K562 (cell line): ENCODE measurements around the gene SOX6. TPM values are rescaled to one million over a fixed set of nuclear protein-coding genes. Genes with fewer than 3 reads are reported as not detected.

Source experiments
- ATAC-seq: fragments of 200-7000 bp; cut with Tn5 transposase; 3 replicates; pipeline ENCODE4 v1.9.1; 2020; ENCODE audit warnings: moderate library complexity
- BruUV-seq: library from RNA; stranded (reverse); fragments of 400-500 nt; replicated peaks from 2 replicates; lab custom pipeline; 2021; lab: Mats Ljungman, UMichigan
- CTCF ChIA-PET: fragments of 300-600 bp; formaldehyde crosslinking; extraction: SDS; loops from one replicate; lab custom pipeline; 2021; ENCODE audit warnings: low intra/inter-chr PET ratio; lab: Yijun Ruan, JAX
- POLR2A ChIA-PET: fragments of 300-600, 350-650 bp; sonication (Branson Sonifier 250); formaldehyde crosslinking; extraction: SDS; loops from one replicate; lab custom pipeline; 2021; ENCODE audit warnings: antibody characterized with exemption, inconsistent platforms; lab: Yijun Ruan, JAX
- DNase-seq, 4 experiments: peaks; one replicate each; pipeline versions ENCODE4 v3.0.0 to v3.0.0-alpha.2; 2011 to 2018; ENCODE audit warnings: low spot score in 3 of 4, mixed read lengths in 3 of 4; ENCODE audit errors: extremely low read depth in 1 of 4
- FAIRE-seq: peaks from 2 replicates; lab custom pipeline; 2011; peaks lifted over from hg19 to GRCh38; lab: Jason Lieb, UNC
- H2AFZ ChIP-seq: 2 replicates; pipeline ENCODE4 v1.6.0; 2011; ENCODE audit warnings: low read depth, low read length, control low read depth, inconsistent platforms
- H3K27ac ChIP-seq: fragments of 200-600 bp; 3 replicates; pipeline ENCODE4 v1.8.0; 2011; ENCODE audit warnings: low read depth, mild to moderate bottlenecking, control low read depth, inconsistent platforms, low read length, moderate library complexity, mixed read lengths; ENCODE audit errors: extremely low read depth
- H3K27me3 ChIP-seq, 2 experiments: fragments of 300-600 bp in 1 of 2; 2 replicates in 1 of 2; 3 replicates in 1 of 2; pipeline versions ENCODE4 v1.6.0 to v1.8.0; 2011; ENCODE audit warnings: inconsistent platforms in 2 of 2, low read length in 2 of 2, mild to moderate bottlenecking in 1 of 2, mixed read lengths in 1 of 2, moderate library complexity in 1 of 2; ENCODE audit not compliant: control insufficient read depth in 2 of 2, insufficient read depth in 2 of 2
- H3K36me3 ChIP-seq: fragments of 300-600 bp; 3 replicates; pipeline ENCODE4 v1.8.0; 2011; ENCODE audit warnings: mild to moderate bottlenecking, low read length, inconsistent platforms; ENCODE audit not compliant: control insufficient read depth, insufficient read depth
- H3K4me1 ChIP-seq, 2 experiments: fragments of 200-600 bp in 1 of 2; replicated peaks in 1 of 2; 2 replicates in 1 of 2; 3 replicates in 1 of 2; pipeline versions ENCODE4 v1.5.1 to v1.8.0; 2011; ENCODE audit warnings: inconsistent platforms in 2 of 2, low read length in 2 of 2, mild to moderate bottlenecking in 1 of 2, mixed read lengths in 1 of 2, moderate library complexity in 1 of 2; ENCODE audit not compliant: control insufficient read depth in 2 of 2, insufficient read depth in 2 of 2
- H3K4me2 ChIP-seq: 2 replicates; pipeline ENCODE4 v1.6.1; 2011; ENCODE audit warnings: low read length, control low read depth, inconsistent platforms, mixed read lengths; ENCODE audit not compliant: insufficient read depth
- H3K4me3 ChIP-seq: fragments of 200-600 bp; sonication (generic), shearing (Covaris generic); 2 replicates; pipeline ENCODE4 v1.5.1; 2016; ENCODE audit warnings: control low read depth, inconsistent platforms
- H3K79me2 ChIP-seq: fragments of 200-600 bp; 3 replicates; pipeline ENCODE4 v1.8.0; 2011; ENCODE audit warnings: low read length, inconsistent platforms; ENCODE audit not compliant: control insufficient read depth, insufficient read depth
- H3K9ac ChIP-seq, 2 experiments: 2 replicates each; pipeline versions ENCODE4 v1.6.0 to v1.6.1; 2011; ENCODE audit warnings: low read depth in 2 of 2, low read length in 2 of 2, control low read depth in 1 of 2, inconsistent platforms in 1 of 2, mild to moderate bottlenecking in 1 of 2, mixed read lengths in 1 of 2; ENCODE audit not compliant: insufficient read depth in 1 of 2
- H3K9me1 ChIP-seq: one replicate; pipeline ENCODE4 v1.6.0; 2011; ENCODE audit warnings: inconsistent platforms, mild to moderate bottlenecking, low read length, moderate library complexity; ENCODE audit not compliant: control insufficient read depth, insufficient read depth
- H3K9me3 ChIP-seq: replicated peaks from 2 replicates; pipeline ENCODE4 v1.5.1; 2011; ENCODE audit warnings: low read depth, low read length, inconsistent platforms; ENCODE audit not compliant: control insufficient read depth, insufficient read depth
- H4K20me1 ChIP-seq: replicated peaks from 2 replicates; pipeline ENCODE4 v1.6.1; 2011; ENCODE audit warnings: low read length, inconsistent platforms, mixed read lengths; ENCODE audit not compliant: control insufficient read depth, insufficient read depth
- BDP1 ChIP-seq: IDR thresholded peaks from 3 replicates; pipeline ENCODE4 v1.6.1; 2011; ENCODE audit not compliant: insufficient read length, insufficient read depth
- CEBPZ ChIP-seq: fragments of 150-350 bp; IDR thresholded peaks from 2 replicates; pipeline ENCODE4 v1.6.1; 2014; ENCODE audit warnings: low read depth, mild to moderate bottlenecking, low read length, borderline replicate concordance
- ELK3 ChIP-seq: fragments of 450-650 bp; formaldehyde crosslinking; IDR thresholded peaks from 2 replicates; pipeline ENCODE4 v1.4.0; 2020; ENCODE audit warnings: mild to moderate bottlenecking
- MBD1 ChIP-seq: fragments of 250-450 bp; sonication (Bioruptor Pico); IDR thresholded peaks from 2 replicates; pipeline ENCODE4 v1.8.0; 2022; ENCODE audit warnings: inconsistent platforms
- MXD1 ChIP-seq: fragments of 250-450 bp; sonication (Bioruptor Pico); IDR thresholded peaks from 2 replicates; pipeline ENCODE4 v1.8.0; 2021; ENCODE audit warnings: borderline replicate concordance, mild to moderate bottlenecking, moderate library complexity; ENCODE audit not compliant: poor library complexity, severe bottlenecking
- NFIC ChIP-seq: fragments of 450-650 bp; IDR thresholded peaks from 2 replicates; pipeline ENCODE4 v1.6.1; 2017; ENCODE audit warnings: mild to moderate bottlenecking, inconsistent platforms
- XRCC4 ChIP-seq: IDR thresholded peaks from one replicate; pipeline ENCODE4 v1.6.1; 2011; ENCODE audit not compliant: insufficient read depth, insufficient read length; ENCODE audit errors: extremely low read depth
- ZFP36 ChIP-seq: fragments of 150-350 bp; IDR thresholded peaks from 2 replicates; pipeline ENCODE4 v1.6.1; 2018; ENCODE audit warnings: low read length, low read depth; ENCODE audit not compliant: partially characterized antibody
- ZNF212 ChIP-seq: fragments of 450-650 bp; formaldehyde crosslinking; IDR thresholded peaks from 2 replicates; pipeline ENCODE4 v1.4.0; 2020; ENCODE audit warnings: mild to moderate bottlenecking
- ZNF395 ChIP-seq: fragments of 200-800 bp; sonication (Bioruptor generic); IDR thresholded peaks from 2 replicates; pipeline ENCODE4 v1.6.1; 2017; ENCODE audit warnings: missing genetic modification characterization, missing compliant biosample characterization
- ZNF644 ChIP-seq: fragments of 200-800 bp; sonication (Bioruptor generic); IDR thresholded peaks from 2 replicates; pipeline ENCODE4 v1.6.1; 2016; ENCODE audit warnings: low read depth, missing genetic modification characterization, missing compliant biosample characterization
- WGBS: fragments of 100-300 bp; shearing (Covaris generic); methylation state at CpG from one replicate; pipeline ENCODE4 v1.1.6; 2016; ENCODE audit warnings: low coverage, mixed read lengths; ENCODE audit not compliant: insufficient coverage; ENCODE audit errors: missing lambda C conversion rate; 5-methylcytosine and 5-hydroxymethylcytosine counted together
- in situ Hi-C: fragments of 300-500 bp; cut with MboI; formaldehyde crosslinking; loops from 4 replicates; pipeline ENCODE4 v1.15.0; 2018; ENCODE audit warnings: inconsistent platforms, mixed read lengths
- intact Hi-C: fragments of 100-400 bp; cut with micrococcal nuclease; formaldehyde crosslinking; loops from 2 replicates; pipeline ENCODE4 v1.14.2; 2022
- polyA plus RNA-seq, 8 experiments: library from polyadenylated mRNA; depleted of rRNA in 4 of 8; stranded (reverse) in 5 of 8; unstranded in 3 of 8; fragments of >200 nt; fragmentation: Nextera tagmentation in 2 of 8; fragmentation: Illumina TruSeq in 1 of 8; extraction: Ambion mirVana in 2 of 8; extraction: Trizol in 1 of 8; gene quantifications; 2 replicates each; pipeline versions ENCODE4 v1.2.1 to v1.2.3, GENCODE V29; 2011 to 2014; ENCODE audit warnings: inconsistent platforms in 1 of 8, missing spikeins in 1 of 8
- total RNA-seq, 7 experiments: library from RNA; depleted of rRNA in 6 of 7; stranded (reverse); fragments of >200 nt in 6 of 7; fragmentation: Illumina TruSeq in 2 of 7; extraction: Trizol in 2 of 7; gene quantifications; 2 replicates each; pipeline versions ENCODE4 v1.2.1 to v1.2.3, GENCODE V29; 2011 to 2021; ENCODE audit warnings: low replicate concordance in 1 of 7

The SOX6 gene
- total and polyA plus RNA-seq, 9 of the 15 experiments (the other 6 are each of a cell fraction or from before 2014, with no cell fraction given), result 0.89 to 8.7 (median 5.7) TPM

- no peaks in the 10 kb centered on the region for H3K36me3 ChIP-seq
- H3K9me1 ChIP-seq, result no peaks in the 10 kb centered on the region
- H3K4me2 ChIP-seq, result no peak overlapping the region
- BruUV-seq, result no TSS peak
- ChIA-PET CTCF (no interaction called here), POLR2A (no interaction called here)
- WGBS, result 74% methylated on average over 2 of the region's 2 CpGs
- ATAC-seq (peak; percentile 53; the same call in 2 of the 3 replicates), FAIRE-seq (no peak), DNase-seq (no peak)
- H3K4me1 ChIP-seq, result 0 out of 5 replicates have a peak, but pooled peaks cover 0 to 2% of the 10 kb centered on the region in 2 experiments
- no peak overlapping the region for H2AFZ ChIP-seq
- no peak overlapping the region for H3K27ac ChIP-seq
- no peak for TF ChIP-seq ZFP36
- TF ChIP-seq CEBPZ, result no peak
- TF ChIP-seq ELK3, result no peak
- no peak for TF ChIP-seq BDP1
- no peak for TF ChIP-seq XRCC4
- no peak for TF ChIP-seq NFIC
- no peak for TF ChIP-seq ZNF395
- TF ChIP-seq ZNF644 (tag), result no peak
- TF ChIP-seq MBD1 (CRISPR knock-in tag), result no peak
- no peak for TF ChIP-seq ZNF212 (CRISPR knock-in tag)
- TF ChIP-seq MXD1 (CRISPR knock-in tag), result no peak
- H3K4me3 ChIP-seq, result no peak overlapping the region
- H4K20me1 ChIP-seq, result no peaks in the 10 kb centered on the region
- H3K9ac ChIP-seq, result no peak overlapping the region
- H3K9me3 ChIP-seq, result no peaks in the 10 kb centered on the region
- H3K27me3 ChIP-seq, result no peaks in the 10 kb centered on the region
- in situ Hi-C loops (no loop called here), intact Hi-C loops (no loop called here)
- H3K79me2 ChIP-seq, result no peaks in the 10 kb centered on the region
These were observed 184.5 kb downstream of the SOX6 start for GRCh38 chr11:16171882-16172281.
